Spinal cord (tissue), 10 donors: ENCODE data around the gene MESP1. TPM values are rescaled to one million over a fixed set of nuclear protein-coding genes. Genes with fewer than 3 reads are reported as not detected.
"Not testable (repeated sequence)": the region's sequence is repeated elsewhere in the genome, so short reads cannot be mapped to it uniquely, and the experiment has no call there.

Experiments
- DNase-seq, 6 donors: peaks; one replicate each; pipeline versions ENCODE4 v3.0.0 to v3.0.0-alpha.2; 2013 to 2015; ENCODE audit warnings: low spot score in 6 of 6, low read depth in 4 of 6
- H3K27ac ChIP-seq: one replicate; pipeline ENCODE4 v1.5.1; 2013; ENCODE audit warnings: low read depth, low read length, control low read depth
- H3K27me3 ChIP-seq: one replicate; pipeline ENCODE4 v1.6.1; 2013; ENCODE audit warnings: low read length; ENCODE audit not compliant: control insufficient read depth, insufficient read depth
- H3K36me3 ChIP-seq: one replicate; pipeline ENCODE4 v1.6.1; 2013; ENCODE audit warnings: low read length; ENCODE audit not compliant: control insufficient read depth, insufficient read depth
- H3K4me1 ChIP-seq: one replicate; pipeline ENCODE4 v1.6.1; 2013; ENCODE audit warnings: low read length; ENCODE audit not compliant: control insufficient read depth, insufficient read depth
- H3K4me3 ChIP-seq: one replicate; pipeline ENCODE4 v1.5.1; 2013; ENCODE audit warnings: low read depth, low read length, control low read depth
- H3K9me3 ChIP-seq: one replicate; pipeline ENCODE4 v1.6.1; 2013; ENCODE audit warnings: low read length; ENCODE audit not compliant: control insufficient read depth, insufficient read depth
- WGBS: methylation state at CpG from one replicate; pipeline ENCODE4 v1.1.5; 2013; ENCODE audit warnings: missing lambda C conversion rate; ENCODE audit not compliant: insufficient coverage; 5-methylcytosine and 5-hydroxymethylcytosine counted together
- polyA plus RNA-seq, 2 donors: library from polyadenylated mRNA; unstranded; fragments of 120-200 nt; gene quantifications; one replicate each; pipeline ENCODE4 v1.2.1, GENCODE V29; 2013; ENCODE audit not compliant: insufficient read length in 2 of 2
- total RNA-seq, 2 donors: library from RNA; depleted of rRNA in 1 of 2; stranded (reverse); fragments of 120-200 nt in 1 of 2; fragments of >200 nt in 1 of 2; gene quantifications; one replicate each; pipeline versions ENCODE4 v1.2.3 to v1.2.4, GENCODE V29; 2013 to 2014
- donor health status: healthy.

Gene MESP1
- total and polyA plus RNA-seq, 4 donors: 1.5 to 18.2 (median 10.8) TPM

GRCh38 chr15:89790206-89790605 is 39.2 kb upstream of the MESP1 start:
- Histone ChIP-seq H3K9me3 (no peaks in the 10 kb centered on the region), H3K36me3 (no peaks in the 10 kb centered on the region)
- WGBS: 93% methylated on average over 3 of the region's 10 CpGs

GRCh38 chr15:89788585-89788984 is 37.5 kb upstream of the MESP1 start:
- not testable (repeated sequence) for DNase-seq

More at GRCh38 chr15:89790206-89790605, 39.2 kb upstream of the MESP1 start:
- no peaks in the 10 kb centered on the region for H3K4me1 ChIP-seq
- DNase-seq: no peak
- H3K27me3 ChIP-seq: no peaks in the 10 kb centered on the region
- H3K4me3 ChIP-seq: no peak overlapping the region
- H3K27ac ChIP-seq: no peak overlapping the region

GRCh38 chr15:89787944-89788343 is 36.9 kb upstream of the MESP1 start:
- DNase-seq: no peak
- H3K27ac ChIP-seq: no peak overlapping the region
- H3K27me3 ChIP-seq: no peaks in the 10 kb centered on the region
- no peaks in the 10 kb centered on the region for H3K4me1 ChIP-seq
- H3K9me3 ChIP-seq: no peaks in the 10 kb centered on the region
- no peak overlapping the region for H3K4me3 ChIP-seq
- WGBS: 90% methylated on average over 2 of the region's 3 CpGs
- no peaks in the 10 kb centered on the region for H3K36me3 ChIP-seq

More at GRCh38 chr15:89788585-89788984, 37.5 kb upstream of the MESP1 start:
- not testable (repeated sequence) for H3K9me3 ChIP-seq, H3K27ac ChIP-seq, H3K4me1 ChIP-seq, H3K36me3 ChIP-seq, H3K4me3 ChIP-seq, H3K27me3 ChIP-seq
- WGBS: no CpG with 5 or more reads among the region's 4 CpGs

GRCh38 chr15:89785774-89786140 is 34.7 kb upstream of the MESP1 start:
- no peak for DNase-seq
- Histone ChIP-seq H3K9me3 (no peaks in the 10 kb centered on the region), H3K4me1 (no peaks in the 10 kb centered on the region)

GRCh38 chr15:89785064-89785773 is 34.2 kb upstream of the MESP1 start:
- H3K9me3 ChIP-seq: no peaks in the 10 kb centered on the region
- no peaks in the 10 kb centered on the region for H3K4me1 ChIP-seq
- no peaks in the 10 kb centered on the region for H3K36me3 ChIP-seq
- no peak for DNase-seq
- H3K4me3 ChIP-seq: no peak overlapping the region
- WGBS: 77% methylated on average over 11 of the region's 13 CpGs
- H3K27me3 ChIP-seq: no peaks in the 10 kb centered on the region
- no peak overlapping the region for H3K27ac ChIP-seq

More at GRCh38 chr15:89785774-89786140, 34.7 kb upstream of the MESP1 start:
- H3K36me3 ChIP-seq: no peaks in the 10 kb centered on the region
- no peak overlapping the region for H3K27ac ChIP-seq
- H3K4me3 ChIP-seq: no peak overlapping the region
- H3K27me3 ChIP-seq: no peaks in the 10 kb centered on the region

GRCh38 chr15:89784686-89784960 is 33.6 kb upstream of the MESP1 start:
- WGBS: 77% methylated on average over 6 of the region's 7 CpGs
- Histone ChIP-seq H3K4me3 (no peak overlapping the region), H3K9me3 (no peaks in the 10 kb centered on the region), H3K27ac (no peak overlapping the region), H3K27me3 (no peaks in the 10 kb centered on the region), H3K4me1 (no peaks in the 10 kb centered on the region), H3K36me3 (no peaks in the 10 kb centered on the region)
- no peak for DNase-seq

- Histone ChIP-seq H3K4me3 (no peak overlapping the region), H3K9me3 (no peaks in the 10 kb centered on the region), H3K27me3 (no peaks in the 10 kb centered on the region), H3K4me1 (no peaks in the 10 kb centered on the region), H3K36me3 (no peaks in the 10 kb centered on the region), H3K27ac (no peak overlapping the region)
- DNase-seq: no peak
- 84% methylated on average over 11 of the region's 15 CpGs for WGBS
Observed at GRCh38 chr15:89783861-89784685, 33.0 kb upstream of the MESP1 start.

- Histone ChIP-seq H3K27ac (no peak overlapping the region), H3K27me3 (no peaks in the 10 kb centered on the region), H3K36me3 (no peaks in the 10 kb centered on the region), H3K9me3 (no peaks in the 10 kb centered on the region), H3K4me3 (no peak overlapping the region), H3K4me1 (no peaks in the 10 kb centered on the region)
- 70% methylated on average over 8 of the region's 14 CpGs for WGBS
- DNase-seq: no peak
Observed at GRCh38 chr15:89783111-89783860, 32.2 kb upstream of the MESP1 start.

- 100% methylated on average over 3 of the region's 9 CpGs for WGBS
Observed at GRCh38 chr15:89782619-89782950, 31.5 kb upstream of the MESP1 start.

More at GRCh38 chr15:89782619-89782950, 31.5 kb upstream of the MESP1 start:
- H3K27ac ChIP-seq, H3K9me3 ChIP-seq, H3K4me3 ChIP-seq, H3K36me3 ChIP-seq, H3K27me3 ChIP-seq, DNase-seq, H3K4me1 ChIP-seq: not testable (repeated sequence)
